HG03097 (cell line): Measurements from ENCODE around the gene C10orf143.

Experiments used
- ATAC-seq: cut with Tn5 transposase; IDR thresholded peaks from one replicate; pipeline ENCODE4 v1.9.1; 2021; ENCODE audit not compliant: unreplicated experiment, low FRiP score

Gene C10orf143

GRCh38 chr10:130062201-130062600 lies 48.4 kb downstream of the C10orf143 start:
- no peak for ATAC-seq

- ATAC-seq, result no peak
Observed at GRCh38 chr10:130061760-130062159, 48.9 kb downstream of the C10orf143 start.

DNA sequence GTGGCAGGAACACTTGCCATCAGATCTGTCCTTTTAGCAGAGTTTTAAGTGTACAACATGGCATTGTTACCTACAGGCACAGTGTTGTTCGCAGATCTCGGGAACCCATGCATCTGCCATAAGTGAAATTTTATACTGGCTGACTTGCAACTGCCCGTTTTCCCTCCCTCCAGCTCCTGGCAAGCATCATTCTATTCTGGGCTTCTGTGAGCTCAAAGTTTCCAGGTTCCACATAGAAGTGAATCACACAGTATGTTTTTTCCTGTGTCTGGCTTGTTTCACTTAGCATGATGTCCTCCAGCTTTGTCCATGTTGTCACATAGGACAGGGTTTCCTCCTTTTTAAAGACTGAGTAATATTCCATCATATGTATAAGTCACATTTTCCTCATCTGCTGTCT lies 56.6 kb downstream of the C10orf143 start:
- ATAC-seq, result no peak

GRCh38 chr10:130053561-130053960 lies 57.1 kb downstream of the C10orf143 start:
- no peak for ATAC-seq

DNA sequence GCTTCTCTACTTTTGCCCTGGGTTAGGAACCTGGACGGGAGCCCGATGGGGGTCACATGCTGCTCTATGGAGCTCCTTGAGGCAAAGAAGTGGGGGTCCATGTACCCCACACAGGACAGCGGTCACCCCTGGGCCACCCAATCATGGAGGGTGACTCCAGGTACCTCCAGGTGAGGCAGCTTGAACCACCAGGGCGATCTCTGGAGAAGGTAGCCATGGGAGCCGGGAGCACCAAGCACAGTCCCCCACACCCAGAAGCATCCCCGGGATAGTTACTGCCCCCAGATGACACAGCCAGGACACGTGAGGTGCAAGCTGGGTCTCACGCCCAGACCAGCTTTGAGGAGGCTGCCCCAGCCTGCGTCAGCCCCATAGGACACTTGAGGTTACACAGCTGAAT lies 58.4 kb downstream of the C10orf143 start:
- no peak for ATAC-seq

DNA sequence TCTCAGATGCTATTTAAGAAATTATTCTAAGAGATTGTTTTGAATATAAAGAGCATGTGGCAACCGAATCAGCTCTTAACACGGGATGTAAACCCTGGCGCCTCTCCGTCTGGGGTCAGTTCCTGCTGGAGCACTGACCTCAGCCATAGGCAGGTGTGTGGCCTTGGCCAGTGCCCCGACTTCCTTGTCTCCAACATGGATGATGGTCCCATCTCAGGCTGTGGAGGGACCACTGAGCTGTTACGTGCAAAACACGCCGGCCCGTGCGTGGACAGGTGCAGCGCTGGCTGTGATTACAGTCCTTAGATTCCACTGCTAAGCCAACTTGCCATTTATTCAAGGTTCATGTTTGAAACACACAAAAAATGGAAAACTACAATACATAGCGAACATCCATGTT lies 59.9 kb downstream of the C10orf143 start:
- ATAC-seq, result no peak

DNA sequence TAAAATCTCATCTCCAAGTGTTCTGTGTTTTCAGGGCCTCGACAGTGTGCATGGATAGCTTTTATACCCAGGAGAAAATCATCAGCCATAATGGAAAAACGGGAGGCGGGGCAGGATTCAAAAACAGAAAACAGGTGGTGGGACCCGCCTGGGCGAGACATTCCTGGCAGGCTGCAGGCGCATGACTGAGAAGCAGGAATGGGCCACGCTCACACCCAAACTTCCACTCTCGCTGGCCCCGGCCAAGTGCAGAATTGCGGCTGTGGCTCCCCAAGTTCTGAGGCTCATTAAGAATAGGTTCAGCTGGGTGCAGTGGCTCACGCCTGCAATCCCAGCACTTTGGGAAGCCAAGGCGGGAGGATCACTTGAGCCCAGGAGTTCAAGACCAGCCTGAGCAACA lies 60.6 kb downstream of the C10orf143 start:
- no peak for ATAC-seq

- ATAC-seq, result no peak
Observed at GRCh38 chr10:130049244-130049643, 61.4 kb downstream of the C10orf143 start.

GRCh38 chr10:130048081-130048480 lies 62.5 kb downstream of the C10orf143 start:
- no peak for ATAC-seq

DNA sequence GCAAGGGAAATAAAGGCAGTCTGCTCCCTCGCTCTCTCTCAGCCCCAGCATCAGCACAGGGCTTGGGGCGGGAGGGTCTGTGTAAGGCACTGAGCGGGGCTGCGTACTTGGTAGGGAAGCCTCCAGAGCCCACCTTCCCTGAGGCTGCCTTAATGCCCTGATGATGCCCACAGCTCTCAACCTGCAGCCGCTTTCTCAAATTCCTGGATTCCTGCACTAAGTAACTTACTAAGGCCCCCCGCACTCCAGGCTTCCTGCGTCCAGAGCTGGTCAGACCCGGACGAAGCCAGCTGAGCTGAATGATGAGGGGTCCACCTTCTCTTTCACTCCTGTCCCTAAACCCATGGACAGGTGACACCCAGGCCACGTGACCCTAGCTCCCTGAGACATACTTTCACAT lies 63.3 kb downstream of the C10orf143 start:
- no peak for ATAC-seq

DNA sequence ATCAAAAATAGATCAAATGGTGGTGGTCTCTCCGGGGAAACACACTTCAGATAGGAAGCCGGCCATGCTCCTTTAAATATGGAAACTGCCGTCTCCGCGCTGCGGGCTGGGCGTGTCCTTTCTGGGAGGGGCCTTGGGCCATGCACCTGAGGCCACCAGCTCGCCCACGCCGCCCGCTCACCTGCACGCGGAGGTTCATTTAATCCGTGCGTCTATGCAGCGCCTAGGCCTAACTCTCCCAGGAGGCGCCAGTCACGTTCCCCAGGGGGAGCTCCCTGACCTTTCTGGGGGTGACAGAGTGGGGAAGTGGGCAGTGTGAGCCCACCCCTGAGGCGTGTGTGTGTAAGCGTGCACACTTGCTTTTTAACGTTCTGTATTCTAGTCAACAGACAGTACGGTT lies 64.0 kb downstream of the C10orf143 start:
- ATAC-seq, result no peak

DNA sequence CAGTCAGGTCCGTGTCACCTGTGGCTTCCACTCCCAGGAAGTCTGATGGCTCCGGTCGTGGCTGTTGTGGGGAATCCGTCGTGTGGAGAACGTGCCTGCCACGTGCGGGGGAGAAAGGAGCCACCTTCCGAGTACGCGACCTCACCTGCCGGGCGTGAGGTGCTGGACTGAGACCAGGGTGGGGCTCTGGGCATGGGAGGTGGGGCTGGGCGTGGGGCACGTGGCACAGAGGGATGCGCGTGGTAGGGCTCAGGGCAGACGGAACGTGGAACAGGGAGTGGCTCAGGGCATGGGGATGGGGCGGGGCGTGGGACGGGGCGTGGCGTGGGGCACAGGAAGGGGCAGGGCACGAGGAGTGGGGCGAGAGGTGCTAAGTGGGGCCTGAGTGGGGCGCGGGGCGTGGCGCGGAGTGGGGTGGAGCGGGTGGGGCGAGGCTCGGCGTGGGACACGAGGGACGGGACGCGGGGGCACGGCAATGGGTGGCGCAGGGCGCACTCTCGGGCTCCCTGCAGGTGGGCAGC lies 64.8 kb downstream of the C10orf143 start:
- no peak for ATAC-seq

- ATAC-seq, result no peak
Observed at GRCh38 chr10:130045091-130045652, 65.5 kb downstream of the C10orf143 start.

DNA sequence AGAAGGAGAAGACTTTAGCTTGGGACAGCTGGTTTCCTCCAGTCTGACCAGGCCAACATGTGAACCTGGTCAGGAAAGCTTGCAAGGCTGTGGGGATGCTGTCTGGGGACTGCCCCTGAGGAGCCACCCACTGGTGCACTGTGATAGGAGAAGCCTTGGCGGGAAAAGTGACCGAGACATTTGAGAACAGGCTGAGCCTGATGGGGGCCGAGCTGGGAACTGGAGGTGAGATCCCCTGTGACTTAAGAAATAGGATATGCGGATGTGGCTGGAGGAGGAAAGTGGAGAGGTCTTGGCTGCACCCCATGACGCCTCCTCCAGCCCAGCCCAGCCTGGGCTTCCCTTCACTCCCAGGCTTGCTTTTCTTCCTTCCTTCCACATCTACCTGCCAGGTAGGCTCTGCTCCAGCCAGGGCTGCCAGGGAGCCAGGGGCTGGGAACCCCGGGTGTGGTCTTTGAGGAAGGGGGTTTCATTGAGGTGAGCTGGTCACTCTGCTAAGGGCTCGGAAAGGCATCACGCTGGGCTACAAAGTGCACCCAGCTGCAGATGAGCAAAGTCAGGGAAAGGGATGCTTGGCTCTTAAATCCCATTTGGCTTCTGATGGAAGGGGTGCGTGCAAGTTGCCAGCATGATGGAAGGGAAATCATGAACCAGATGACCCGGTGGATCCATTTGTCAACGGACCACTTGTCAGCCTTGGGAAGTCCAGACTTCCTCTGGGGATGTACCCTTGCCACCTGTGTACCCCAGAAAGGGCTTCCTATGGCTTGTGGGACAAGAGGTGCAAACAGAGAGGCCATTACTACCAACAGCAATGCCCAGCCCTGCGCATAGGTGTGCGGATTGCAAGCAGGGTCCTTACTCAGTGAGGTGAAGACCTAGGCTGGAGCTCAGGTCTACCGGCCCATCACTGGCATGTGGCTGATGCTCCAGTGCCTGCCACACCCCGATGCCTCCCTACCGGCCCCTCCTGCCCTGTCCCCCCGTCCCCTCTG lies 66.3 kb downstream of the C10orf143 start:
- no peak for ATAC-seq

GRCh38 chr10:130043491-130043890 lies 67.1 kb downstream of the C10orf143 start:
- no peak for ATAC-seq

GRCh38 chr10:130042381-130042780 lies 68.2 kb downstream of the C10orf143 start:
- no peak for ATAC-seq

- ATAC-seq, result no peak
Observed at GRCh38 chr10:130041451-130042371, 68.9 kb downstream of the C10orf143 start.

GRCh38 chr10:130040817-130041330 lies 69.8 kb downstream of the C10orf143 start:
- ATAC-seq, result no peak

GRCh38 chr10:130040351-130040750 lies 70.3 kb downstream of the C10orf143 start:
- no peak for ATAC-seq

DNA sequence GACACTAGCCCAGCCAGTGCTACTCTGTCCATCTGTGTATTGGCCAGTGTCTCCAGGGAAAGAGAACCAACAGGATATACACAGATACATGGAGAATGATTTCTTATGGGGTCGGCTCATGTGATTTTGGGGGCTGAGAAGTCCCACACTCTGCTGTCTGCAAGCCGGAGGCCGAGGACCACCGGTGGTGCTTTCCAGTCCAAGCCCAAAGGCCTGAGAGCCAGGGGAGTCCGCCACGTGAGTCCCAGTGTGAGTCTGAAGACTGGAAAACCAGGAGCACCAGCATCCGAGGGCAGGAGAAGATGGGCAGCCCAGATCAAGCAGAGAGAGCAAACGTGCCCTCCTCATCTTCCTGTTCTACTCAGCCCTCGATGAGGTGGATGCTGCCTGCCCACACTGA lies 71.5 kb downstream of the C10orf143 start:
- ATAC-seq, result no peak
